Measurements from ENCODE around the gene CNN3.
A peak's percentile ranks its signal among the peaks of the same experiment; 100 is the strongest.

CNN3 gene

GRCh38 chr1:94909486-94909885 lies 17.4 kb downstream of the CNN3 start:
- TF ChIP-seq CTCF (conservative IDR thresholded peaks at IDR 0.05; ENCODE audit: low read length) = no peak
- H3K4me3 ChIP-seq (ENCODE audit: low read length) = no peak overlapping the region
- no peak for DNase-seq (ENCODE audit: low read depth)

GRCh38 chr1:94908965-94909364 lies 17.9 kb downstream of the CNN3 start:
- H3K4me3 ChIP-seq (ENCODE audit: low read length) = no peak overlapping the region
- DNase-seq (ENCODE audit: low read depth) = no peak
- no peak for TF ChIP-seq CTCF (conservative IDR thresholded peaks at IDR 0.05; ENCODE audit: low read length)

GRCh38 chr1:94908190-94908589 lies 18.7 kb downstream of the CNN3 start:
- no peak for DNase-seq (ENCODE audit: low read depth)
- H3K4me3 ChIP-seq (ENCODE audit: low read length) = no peak overlapping the region
- TF ChIP-seq CTCF (conservative IDR thresholded peaks at IDR 0.05; ENCODE audit: low read length) = no peak

GRCh38 chr1:94907136-94907535 lies 19.8 kb downstream of the CNN3 start:
- no peak overlapping the region for H3K4me3 ChIP-seq (ENCODE audit: low read length)
- DNase-seq (ENCODE audit: low read depth) = peak; percentile 58
- TF ChIP-seq CTCF (conservative IDR thresholded peaks at IDR 0.05; ENCODE audit: low read length) = no peak

GRCh38 chr1:94906382-94906781 lies 20.5 kb downstream of the CNN3 start:
- DNase-seq (ENCODE audit: low read depth) = no peak
- no peak for TF ChIP-seq CTCF (conservative IDR thresholded peaks at IDR 0.05; ENCODE audit: low read length)
- no peak overlapping the region for H3K4me3 ChIP-seq (ENCODE audit: low read length)

GRCh38 chr1:94905207-94905606 lies 21.7 kb downstream of the CNN3 start:
- H3K4me3 ChIP-seq (ENCODE audit: low read length) = no peak overlapping the region
- TF ChIP-seq CTCF (conservative IDR thresholded peaks at IDR 0.05; ENCODE audit: low read length) = no peak

GRCh38 chr1:94903280-94904009 lies 23.5 kb downstream of the CNN3 start:
- TF ChIP-seq CTCF (conservative IDR thresholded peaks at IDR 0.05; ENCODE audit: low read length) = no peak
- no peak overlapping the region for H3K4me3 ChIP-seq (ENCODE audit: low read length)
- DNase-seq (ENCODE audit: low read depth) = peak; percentile 21

More at GRCh38 chr1:94905207-94905606, 21.7 kb downstream of the CNN3 start:
- no peak for DNase-seq (ENCODE audit: low read depth)
